Uterus (tissue), 4 donors: Measurements from ENCODE around the gene WASF2. TPM values are rescaled to one million over a fixed set of nuclear protein-coding genes. Genes with fewer than 3 reads are reported as not detected.
A peak's percentile ranks its signal among the peaks of the same experiment; 100 is the strongest.

Experiments used
- DNase-seq, 2 donors: peaks; one replicate each; pipeline ENCODE4 v3.0.0-alpha.2; 2019 to 2020
- H3K27ac ChIP-seq, 2 donors: fragments of 200-600 bp; sonication (generic); 1 replicate in 1 of 2; 2 replicates in 1 of 2; pipeline ENCODE4 v1.5.1; 2016 to 2018
- H3K27me3 ChIP-seq, 2 donors: fragments of 200-600 bp; sonication (generic); one replicate each; pipeline ENCODE4 v1.5.1; 2018 to 2019; ENCODE audit warnings: control low read depth in 1 of 2
- H3K36me3 ChIP-seq, 2 donors: fragments of 200-600 bp; sonication (generic); one replicate each; pipeline ENCODE4 v1.5.1; 2019; ENCODE audit warnings: control low read depth in 1 of 2
- H3K4me1 ChIP-seq, 2 donors: fragments of 200-600 bp; sonication (generic); one replicate each; pipeline ENCODE4 v1.5.1; 2018 to 2019; ENCODE audit warnings: control low read depth in 1 of 2
- H3K4me3 ChIP-seq, 2 donors: fragments of 200-600 bp; sonication (generic); 1 replicate in 1 of 2; 2 replicates in 1 of 2; pipeline ENCODE4 v1.5.1; 2018 to 2019; ENCODE audit warnings: mild to moderate bottlenecking in 1 of 2
- H3K9me3 ChIP-seq, 2 donors: fragments of 200-600 bp; sonication (generic); one replicate each; pipeline ENCODE4 v1.5.1; 2019; ENCODE audit warnings: control low read depth in 1 of 2
- POLR2A ChIP-seq, 2 donors: fragments of 450-650 bp; IDR thresholded peaks; one replicate each; pipeline ENCODE4 v1.6.1; 2016; ENCODE audit warnings: antibody characterized with exemption in 2 of 2, mild to moderate bottlenecking in 1 of 2, moderate library complexity in 1 of 2
- intact Hi-C: fragments of 100-400 bp; cut with DNase I; formaldehyde crosslinking; loops from one replicate; pipeline ENCODE4 v1.15.1; 2023; ENCODE audit warnings: low total_unique reads
- total RNA-seq, 4 donors: library from RNA; depleted of rRNA in 3 of 4; stranded (reverse); fragments of >200 nt in 3 of 4; gene quantifications; one replicate each; pipeline versions ENCODE4 v1.1.0 to v1.2.4, GENCODE V29; 2014 to 2023
- TF ChIP-seq, protein P1 (sequence below), 4 experiments: fragments of 200-600 bp in 2 of 4; fragments of 450-650 bp in 2 of 4; sonication (generic) in 2 of 4; IDR thresholded peaks; one replicate each; pipeline ENCODE4 v1.5.1; 2016 to 2019; ENCODE audit warnings: antibody characterized with exemption in 4 of 4, mild to moderate bottlenecking in 2 of 4, moderate library complexity in 1 of 4
- donor health status: DM: yes; HTN: yes; CAD: no.

Gene WASF2
- total RNA-seq, 4 donors from 2014 or later = 27.2 to 178 (median 41.1) TPM

DNA sequence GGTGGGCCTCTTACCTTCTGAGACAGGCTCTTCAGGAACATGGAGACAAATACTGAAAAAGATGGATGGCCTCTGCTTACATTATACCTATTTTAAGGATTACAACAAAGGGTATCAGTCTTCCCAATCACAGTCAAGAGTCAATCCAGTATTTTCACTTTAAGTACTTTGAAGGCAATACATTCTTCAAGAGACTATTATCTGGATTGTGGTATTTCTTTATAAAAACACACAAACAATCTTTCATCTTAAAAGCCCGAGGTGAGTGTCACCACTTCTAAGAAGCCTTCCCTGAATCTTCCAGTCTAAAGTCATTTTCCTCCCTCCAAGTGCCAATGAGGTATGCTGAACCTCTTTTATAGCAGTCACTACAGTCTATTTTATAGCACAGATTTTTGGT is 45.3 kb downstream of the WASF2 start:
- intact Hi-C loops = no loop called here
- H3K27ac ChIP-seq = no peak overlapping the region
- H3K9me3 ChIP-seq = no peaks in the 10 kb centered on the region
- H3K36me3 ChIP-seq = no peaks in the 10 kb centered on the region
- TF ChIP-seq, protein P1, sequence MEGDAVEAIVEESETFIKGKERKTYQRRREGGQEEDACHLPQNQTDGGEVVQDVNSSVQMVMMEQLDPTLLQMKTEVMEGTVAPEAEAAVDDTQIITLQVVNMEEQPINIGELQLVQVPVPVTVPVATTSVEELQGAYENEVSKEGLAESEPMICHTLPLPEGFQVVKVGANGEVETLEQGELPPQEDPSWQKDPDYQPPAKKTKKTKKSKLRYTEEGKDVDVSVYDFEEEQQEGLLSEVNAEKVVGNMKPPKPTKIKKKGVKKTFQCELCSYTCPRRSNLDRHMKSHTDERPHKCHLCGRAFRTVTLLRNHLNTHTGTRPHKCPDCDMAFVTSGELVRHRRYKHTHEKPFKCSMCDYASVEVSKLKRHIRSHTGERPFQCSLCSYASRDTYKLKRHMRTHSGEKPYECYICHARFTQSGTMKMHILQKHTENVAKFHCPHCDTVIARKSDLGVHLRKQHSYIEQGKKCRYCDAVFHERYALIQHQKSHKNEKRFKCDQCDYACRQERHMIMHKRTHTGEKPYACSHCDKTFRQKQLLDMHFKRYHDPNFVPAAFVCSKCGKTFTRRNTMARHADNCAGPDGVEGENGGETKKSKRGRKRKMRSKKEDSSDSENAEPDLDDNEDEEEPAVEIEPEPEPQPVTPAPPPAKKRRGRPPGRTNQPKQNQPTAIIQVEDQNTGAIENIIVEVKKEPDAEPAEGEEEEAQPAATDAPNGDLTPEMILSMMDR (IDR thresholded peaks at IDR 0.05) = no peak
- no peak for TF ChIP-seq POLR2A (IDR thresholded peaks at IDR 0.05)
- no peaks in the 10 kb centered on the region for H3K4me1 ChIP-seq
- H3K4me3 ChIP-seq = no peak overlapping the region
- no peak for DNase-seq
- no peaks in the 10 kb centered on the region for H3K27me3 ChIP-seq

DNA sequence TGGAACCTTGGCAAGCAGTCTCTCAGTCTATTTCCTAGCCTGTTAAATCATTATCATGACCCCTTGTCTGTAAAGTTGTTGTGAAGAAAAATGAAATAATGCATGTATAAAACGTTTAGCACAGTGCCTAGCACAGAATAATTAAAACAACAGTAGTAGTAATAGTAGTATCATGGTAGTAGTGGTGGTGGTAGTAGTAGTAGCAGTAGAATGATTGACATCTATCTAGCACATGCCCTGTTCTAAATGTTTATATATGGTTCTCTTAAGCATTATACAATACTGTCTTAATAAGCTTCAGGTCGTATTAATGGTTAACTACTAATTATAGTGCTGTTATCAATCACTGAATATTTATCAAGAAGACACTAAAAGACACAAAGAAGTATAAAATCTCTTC is 50.8 kb downstream of the WASF2 start:
- intact Hi-C loops = no loop called here
- no peak overlapping the region for H3K27ac ChIP-seq

DNA sequence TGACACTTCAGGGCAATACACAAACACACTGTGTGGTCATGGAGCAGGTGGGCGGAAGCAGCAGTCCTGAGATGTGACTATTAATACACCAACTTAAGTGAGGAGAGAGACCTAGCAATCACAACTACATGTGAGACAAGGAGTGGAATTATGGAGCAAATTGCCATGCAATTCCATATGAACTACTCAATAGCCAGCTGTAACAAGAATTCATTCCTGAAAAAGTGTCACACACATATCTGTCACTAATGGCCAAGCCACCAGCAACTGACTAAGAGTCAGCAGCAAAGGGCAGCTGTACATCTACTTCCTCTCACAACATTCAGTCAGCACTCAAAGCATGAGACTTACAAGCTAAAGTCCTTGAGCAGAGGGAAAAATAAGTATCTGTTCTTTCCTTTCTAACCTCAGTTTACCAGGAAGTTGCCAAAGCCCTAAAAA is 51.3 kb downstream of the WASF2 start:
- peaks cover 7 to 15% of the 10 kb centered on the region in 2 donors for H3K4me1 ChIP-seq

More for the DNA sequence above, 50.8 kb downstream of the WASF2 start:
- DNase-seq = no peak
- no peaks in the 10 kb centered on the region for H3K27me3 ChIP-seq
- H3K4me1 ChIP-seq = peaks cover 7 to 15% of the 10 kb centered on the region in 2 donors
- no peaks in the 10 kb centered on the region for H3K9me3 ChIP-seq
- no peak overlapping the region for H3K4me3 ChIP-seq
- H3K36me3 ChIP-seq = no peaks in the 10 kb centered on the region
- TF ChIP-seq, protein P1 (IDR thresholded peaks at IDR 0.05) = no peak
- TF ChIP-seq POLR2A (IDR thresholded peaks at IDR 0.05) = no peak

DNA sequence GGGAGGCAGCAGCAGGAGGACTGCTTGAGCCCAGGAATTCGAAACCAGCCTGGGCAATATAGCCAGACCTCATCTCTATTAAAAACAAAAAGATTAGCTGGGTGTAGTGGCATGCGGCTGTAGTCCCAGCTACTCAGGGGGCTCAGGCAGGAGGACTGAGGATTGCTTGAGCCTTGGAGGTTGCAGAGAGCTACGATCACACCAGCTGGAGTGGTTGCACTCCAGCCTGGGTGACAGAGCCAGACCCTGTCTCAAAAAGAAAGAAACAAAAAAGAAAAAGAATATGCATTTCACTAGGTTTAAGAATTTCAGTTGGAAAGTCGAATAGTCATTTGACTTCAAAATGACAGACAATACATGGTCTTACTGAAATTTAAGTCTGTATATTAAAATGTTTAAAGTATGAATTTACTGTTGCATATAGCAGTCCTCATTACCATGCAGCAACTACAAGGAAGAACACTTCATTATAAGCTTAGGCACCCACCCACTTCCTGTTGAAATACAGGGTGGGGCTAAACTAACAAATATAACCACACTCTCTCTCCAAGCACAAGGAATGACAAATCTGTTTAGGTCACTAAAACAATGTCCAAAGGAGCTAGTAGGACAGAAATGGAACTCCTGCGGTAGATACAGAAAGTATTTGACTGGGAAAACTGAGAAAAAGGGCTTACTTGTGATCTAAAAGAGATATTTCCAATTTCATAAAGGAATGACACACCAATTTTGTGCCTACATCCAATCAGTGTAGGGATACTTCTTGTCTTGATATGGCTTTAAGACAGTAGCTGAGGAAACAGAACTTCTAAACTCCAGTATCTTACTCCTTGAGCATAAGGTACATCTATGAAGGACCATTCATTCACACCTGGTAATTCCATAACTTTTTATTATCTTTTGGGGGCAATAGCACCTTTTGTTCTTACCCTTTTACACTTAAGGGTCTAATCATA is 53.5 kb downstream of the WASF2 start:
- peak in 1 of 2 donors; percentile 58 for TF ChIP-seq POLR2A (IDR thresholded peaks at IDR 0.05)
- TF ChIP-seq, protein P1 (IDR thresholded peaks at IDR 0.05) = no peak
- Histone ChIP-seq H3K27me3 (no peaks in the 10 kb centered on the region), H3K27ac (peak overlapping the region; percentile 40 to 75), H3K4me3 (no peak overlapping the region), H3K36me3 (no peaks in the 10 kb centered on the region), H3K4me1 (peaks cover 14 to 15% of the 10 kb centered on the region in 2 donors), H3K9me3 (no peaks in the 10 kb centered on the region)
- no peak for DNase-seq
- intact Hi-C loops = no loop called here

More for the DNA sequence above, 51.3 kb downstream of the WASF2 start:
- no peaks in the 10 kb centered on the region for H3K36me3 ChIP-seq
- H3K27ac ChIP-seq = no peak overlapping the region
- no peaks in the 10 kb centered on the region for H3K9me3 ChIP-seq
- no peaks in the 10 kb centered on the region for H3K27me3 ChIP-seq
- DNase-seq = no peak
- TF ChIP-seq POLR2A (IDR thresholded peaks at IDR 0.05) = no peak
- TF ChIP-seq, protein P1 (IDR thresholded peaks at IDR 0.05) = no peak
- intact Hi-C loops = no loop called here
- H3K4me3 ChIP-seq = no peak overlapping the region

DNA sequence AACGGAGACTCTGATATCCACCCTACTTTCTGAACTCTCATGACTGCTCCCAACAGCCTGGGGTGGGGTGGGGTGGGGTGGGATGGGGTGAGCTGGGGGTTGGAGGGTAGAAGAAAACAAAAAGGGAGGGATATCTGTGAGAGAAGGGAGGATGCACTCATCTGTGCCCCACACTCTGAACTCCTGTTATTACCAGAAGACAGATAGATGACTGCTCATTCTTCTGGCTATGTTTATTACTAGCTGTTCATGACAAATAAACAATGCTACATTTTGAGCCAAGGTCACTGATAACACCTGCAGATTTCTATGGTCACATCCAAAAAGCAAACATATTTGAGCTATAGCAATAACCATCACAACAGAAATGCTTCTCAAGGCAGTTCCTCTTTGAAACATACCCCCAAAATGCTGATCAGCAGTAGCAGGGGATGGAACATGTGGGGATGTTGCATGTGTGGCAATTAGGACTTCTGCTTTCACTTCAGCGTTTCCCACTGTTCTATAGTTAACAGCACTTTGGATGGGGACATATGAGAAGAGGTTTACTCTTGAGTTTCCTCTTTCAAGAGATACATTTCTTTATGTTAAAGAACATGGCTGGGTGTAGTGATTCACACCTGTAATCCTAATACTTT is 54.3 kb downstream of the WASF2 start:
- TF ChIP-seq, protein P1 (IDR thresholded peaks at IDR 0.05) = no peak
- TF ChIP-seq POLR2A (IDR thresholded peaks at IDR 0.05) = no peak
- intact Hi-C loops = no loop called here
- DNase-seq = no peak
- no peaks in the 10 kb centered on the region for H3K9me3 ChIP-seq
- H3K4me3 ChIP-seq = no peak overlapping the region
- no peaks in the 10 kb centered on the region for H3K36me3 ChIP-seq
- peak overlapping the region; percentile 40 to 42 for H3K27ac ChIP-seq
- H3K4me1 ChIP-seq = peaks cover 15% of the 10 kb centered on the region in 2 donors
- no peaks in the 10 kb centered on the region for H3K27me3 ChIP-seq
